Endothelial cell of umbilical vein (primary cell): ENCODE data around the gene DENND5A. TPM values are rescaled to one million over a fixed set of nuclear protein-coding genes. Genes with fewer than 3 reads are reported as not detected.
A peak's percentile ranks its signal among the peaks of the same experiment; 100 is the strongest.

Experiments
- BruUV-seq: library from RNA; stranded (reverse); fragments of 400-500 nt; replicated peaks from 2 replicates; lab custom pipeline; 2021; lab: Mats Ljungman, UMichigan
- CTCF ChIA-PET: fragments of 300-600, 350-600 bp; sonication (Branson Sonifier 250); formaldehyde crosslinking; loops from one replicate; lab custom pipeline; 2021; ENCODE audit warnings: antibody characterized with exemption, inconsistent platforms; lab: Charles Lee
- POLR2A ChIA-PET: fragments of 300-600, 350-600 bp; sonication (Branson Sonifier 250); formaldehyde crosslinking; loops from one replicate; lab custom pipeline; 2021; ENCODE audit warnings: antibody characterized with exemption, inconsistent platforms; lab: Charles Lee
- DNase-seq: peaks from one replicate; pipeline ENCODE4 v3.0.0-alpha.2; 2011; ENCODE audit warnings: low read depth, low spot score
- FAIRE-seq: peaks from 2 replicates; lab custom pipeline; 2011; peaks lifted over from hg19 to GRCh38; lab: Jason Lieb, UNC
- H2AFZ ChIP-seq: 2 replicates; pipeline ENCODE4 v1.6.0; 2012; ENCODE audit warnings: low read depth, low read length, control low read depth, inconsistent platforms
- H3K27ac ChIP-seq: 2 replicates; pipeline ENCODE4 v1.5.1; 2011; ENCODE audit warnings: low read depth, mild to moderate bottlenecking, control low read depth, low read length, moderate library complexity; ENCODE audit not compliant: insufficient read depth
- H3K27me3 ChIP-seq, 2 experiments: 2 replicates each; pipeline versions ENCODE4 v1.6.0 to v1.6.1; 2011; ENCODE audit warnings: low read length in 2 of 2, mixed read lengths in 1 of 2; ENCODE audit not compliant: control insufficient read depth in 2 of 2, insufficient read depth in 2 of 2
- H3K36me3 ChIP-seq, 2 experiments: 2 replicates in 1 of 2; 3 replicates in 1 of 2; pipeline ENCODE4 v1.5.1; 2011; ENCODE audit warnings: low read length in 2 of 2, mild to moderate bottlenecking in 1 of 2, moderate library complexity in 1 of 2; ENCODE audit not compliant: control insufficient read depth in 2 of 2, insufficient read depth in 2 of 2; ENCODE audit errors: extremely low read depth in 1 of 2
- H3K4me1 ChIP-seq: 3 replicates; pipeline ENCODE4 v1.5.1; 2011; ENCODE audit warnings: mild to moderate bottlenecking, low read length; ENCODE audit not compliant: control insufficient read depth, insufficient read depth; ENCODE audit errors: extremely low read depth
- H3K4me2 ChIP-seq: 2 replicates; pipeline ENCODE4 v1.6.1; 2011; ENCODE audit warnings: low read length, control low read depth, mixed read lengths; ENCODE audit not compliant: insufficient read depth
- H3K4me3 ChIP-seq, 3 experiments: fragments of 200-600 bp in 1 of 3; sonication (generic), shearing (Covaris generic) in 1 of 3; replicated peaks in 1 of 3; 2 replicates each; pipeline ENCODE4 v1.5.1; 2011 to 2016; ENCODE audit warnings: control low read depth in 3 of 3, low read length in 3 of 3, mild to moderate bottlenecking in 2 of 3, inconsistent platforms in 1 of 3, low read depth in 1 of 3, moderate library complexity in 1 of 3; ENCODE audit not compliant: insufficient read depth in 1 of 3
- H3K79me2 ChIP-seq: 2 replicates; pipeline ENCODE4 v1.6.0; 2012; ENCODE audit warnings: low read length, inconsistent platforms; ENCODE audit not compliant: control insufficient read depth, insufficient read depth
- H3K9ac ChIP-seq: replicated peaks from 2 replicates; pipeline ENCODE3; 2011; ENCODE audit warnings: low read length, control low read depth; ENCODE audit not compliant: insufficient read depth; ENCODE audit errors: extremely low read depth
- H3K9me1 ChIP-seq: replicated peaks from 3 replicates; pipeline ENCODE4 v1.6.0; 2011; ENCODE audit warnings: mild to moderate bottlenecking, low read length; ENCODE audit not compliant: control insufficient read depth, insufficient read depth; ENCODE audit errors: extremely low read depth
- H3K9me3 ChIP-seq: replicated peaks from 2 replicates; pipeline ENCODE4 v1.5.1; 2012; ENCODE audit warnings: low read length, inconsistent platforms; ENCODE audit not compliant: control insufficient read depth, insufficient read depth
- H4K20me1 ChIP-seq: replicated peaks from 2 replicates; pipeline ENCODE3; 2011; ENCODE audit warnings: mild to moderate bottlenecking, low read length; ENCODE audit not compliant: control insufficient read depth, insufficient read depth; ENCODE audit errors: extremely low read depth
- CTCF ChIP-seq, 2 donors: IDR thresholded peaks; 1 replicate in 1 of 2; 2 replicates in 1 of 2; pipeline ENCODE4 v1.5.1; 2011; ENCODE audit warnings: low read length in 2 of 2, mild to moderate bottlenecking in 2 of 2, moderate library complexity in 2 of 2, control low read depth in 1 of 2, inconsistent platforms in 1 of 2, low read depth in 1 of 2; ENCODE audit not compliant: insufficient read depth in 1 of 2; ENCODE audit errors: extremely low read depth in 1 of 2
- EZH2 ChIP-seq: IDR thresholded peaks from 2 replicates; pipeline ENCODE4 v1.6.1; 2012; ENCODE audit warnings: borderline replicate concordance, low read depth, mild to moderate bottlenecking, moderate library complexity, low read length, inconsistent platforms; ENCODE audit not compliant: severe bottlenecking
- FOS ChIP-seq: IDR thresholded peaks from 2 replicates; pipeline ENCODE4 v1.6.1; 2011; ENCODE audit warnings: mild to moderate bottlenecking, low read length, moderate library complexity, borderline replicate concordance; ENCODE audit not compliant: insufficient read depth
- GATA2 ChIP-seq: IDR thresholded peaks from 2 replicates; pipeline ENCODE4 v1.7.0; 2011; ENCODE audit warnings: low read depth, mild to moderate bottlenecking, moderate library complexity, mixed read lengths, low read length; ENCODE audit not compliant: insufficient read length, insufficient read depth
- JUN ChIP-seq: IDR thresholded peaks from 2 replicates; pipeline ENCODE4 v1.6.1; 2011; ENCODE audit warnings: borderline replicate concordance, low read depth; ENCODE audit not compliant: insufficient read length, insufficient read depth
- MYC ChIP-seq: IDR thresholded peaks from one replicate; pipeline ENCODE4 v1.6.1; 2011; ENCODE audit warnings: mild to moderate bottlenecking, low read depth, low read length
- POLR2A ChIP-seq: IDR thresholded peaks from 2 replicates; pipeline ENCODE4 v1.6.1; 2012; ENCODE audit warnings: low read depth, mild to moderate bottlenecking, control low read depth, low read length
- POLR2AphosphoS5 ChIP-seq: IDR thresholded peaks from 2 replicates; pipeline ENCODE4 v1.6.1; 2012; ENCODE audit warnings: low read depth, mild to moderate bottlenecking, control low read depth, low read length, moderate library complexity; ENCODE audit not compliant: insufficient read depth
- dilution Hi-C: fragments of 300-500 bp; cut with MboI; formaldehyde crosslinking; loops from one replicate; pipeline ENCODE4 v1.15.0; 2019; ENCODE audit warnings: low sequenced_read_pairs; ENCODE audit not compliant: extremely low pct_ligation_motif_present
- intact Hi-C: fragments of 100-400 bp; cut with micrococcal nuclease; formaldehyde crosslinking; loops from one replicate; pipeline ENCODE4 v1.10.0; 2022
- polyA plus RNA-seq, 4 experiments: library from polyadenylated mRNA; depleted of rRNA in 3 of 4; stranded (reverse) in 3 of 4; unstranded in 1 of 4; fragments of >200 nt; gene quantifications; 2 replicates each; pipeline versions ENCODE4 v1.2.1 to v1.2.3, GENCODE V29; 2011 to 2012; ENCODE audit warnings: missing spikeins in 1 of 4
- total RNA-seq: library from RNA; stranded (reverse); gene quantifications from 2 replicates; pipeline ENCODE4 v1.2.3, GENCODE V29; 2021
- TF ChIP-seq, protein P1 (sequence below): IDR thresholded peaks from 2 replicates; pipeline ENCODE4 v1.6.1; 2011; ENCODE audit not compliant: insufficient read depth, insufficient read length

DENND5A gene
- total and polyA plus RNA-seq, 2 donors (not counting 3 experiments of a cell fraction or from before 2014, with no cell fraction given) = 116 to 220 TPM

DNA sequence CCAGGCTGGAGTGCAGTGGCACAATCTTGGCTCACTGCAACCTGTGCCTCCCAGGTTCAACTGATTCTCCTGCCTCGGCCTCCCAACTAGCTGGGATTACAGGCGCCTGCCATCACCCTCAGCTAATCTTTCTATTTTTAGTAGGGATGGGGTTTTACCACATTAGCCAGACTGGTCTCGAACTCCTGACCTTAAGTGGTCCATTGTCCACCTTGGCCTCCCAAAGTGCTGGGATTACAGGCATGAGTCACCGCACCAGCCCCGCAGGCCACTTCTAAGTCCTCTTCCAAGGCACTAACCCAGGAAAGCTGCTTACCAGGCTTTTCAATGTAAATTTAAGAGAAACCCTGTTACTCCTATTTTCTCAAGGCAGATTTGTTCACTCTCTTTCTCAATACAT is 50.4 kb downstream of the DENND5A start:
- DNase-seq (no peak), FAIRE-seq (peak; percentile 44)
- CTCF ChIA-PET = interaction anchor here (1.0 to 1.4 kb wide), 2 partner anchors 15 to 259 kb away, joined by 3 read pairs; no protein-coding TSS in a partner anchor
- no peaks in the 10 kb centered on the region for H3K9me3 ChIP-seq
- H3K4me2 ChIP-seq = no peak overlapping the region
- no TSS peak for BruUV-seq
- no peaks in the 10 kb centered on the region for H3K36me3 ChIP-seq
- no peaks in the 10 kb centered on the region for H3K27me3 ChIP-seq
- peaks cover 19% of the 10 kb centered on the region for H4K20me1 ChIP-seq
- dilution Hi-C loops (no loop called here), intact Hi-C loops (no loop called here)
- H3K9ac ChIP-seq = no peak overlapping the region
- H3K79me2 ChIP-seq = peaks cover 93% of the 10 kb centered on the region
- H2AFZ ChIP-seq = no peak overlapping the region
- H3K4me3 ChIP-seq = no peak overlapping the region
- peaks cover 3% of the 10 kb centered on the region for H3K4me1 ChIP-seq
- POLR2A ChIA-PET = no interaction called here
- H3K27ac ChIP-seq = no peak overlapping the region
- peak; percentile 8 for TF ChIP-seq FOS
- no peak for TF ChIP-seq EZH2
- peaks cover 2% of the 10 kb centered on the region for H3K9me1 ChIP-seq

DNA sequence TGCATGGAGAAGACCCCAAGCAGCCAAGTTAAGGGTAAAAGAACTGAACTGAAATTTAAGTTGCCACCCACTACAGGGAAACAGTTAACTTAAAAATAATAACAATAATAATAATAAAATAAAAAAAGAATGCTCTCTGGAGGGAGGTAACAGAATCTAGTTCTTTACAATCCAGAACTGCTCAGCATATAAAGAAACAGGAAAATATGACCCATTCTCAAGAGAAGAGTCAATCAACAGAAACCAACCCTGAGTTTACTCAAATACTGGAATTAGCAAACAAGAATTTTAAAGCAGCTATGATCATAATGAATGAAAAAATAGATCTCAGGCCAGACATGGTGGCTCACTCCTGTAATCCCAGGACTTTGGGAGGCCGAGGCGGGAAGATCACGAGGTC is 53.8 kb downstream of the DENND5A start:
- H3K27me3 ChIP-seq = no peaks in the 10 kb centered on the region
- no peak overlapping the region for H3K27ac ChIP-seq
- peaks cover 91% of the 10 kb centered on the region for H3K79me2 ChIP-seq
- H3K9ac ChIP-seq = no peak overlapping the region
- no peak overlapping the region for H2AFZ ChIP-seq
- no peaks in the 10 kb centered on the region for H3K36me3 ChIP-seq
- TF ChIP-seq, protein P1, sequence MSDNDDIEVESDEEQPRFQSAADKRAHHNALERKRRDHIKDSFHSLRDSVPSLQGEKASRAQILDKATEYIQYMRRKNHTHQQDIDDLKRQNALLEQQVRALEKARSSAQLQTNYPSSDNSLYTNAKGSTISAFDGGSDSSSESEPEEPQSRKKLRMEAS = no peak
- TF ChIP-seq GATA2 (no peak), JUN (no peak), CTCF (IDR thresholded peaks at IDR 0.05; ENCODE audit: extremely low read depth in 1 of 2, insufficient read depth in 1 of 2, low read depth in 1 of 2, low read length in 2 of 2) (no peak), EZH2 (no peak), POLR2AphosphoS5 (no peak), FOS (no peak), MYC (no peak), POLR2A (no peak)
- ChIA-PET POLR2A (interaction anchor here (0.6 kb wide), 1 partner anchor 187 kb away, joined by 6 read pairs; no protein-coding TSS in a partner anchor), CTCF (no interaction called here)
- FAIRE-seq (no peak), DNase-seq (no peak)
- no peak overlapping the region for H3K4me2 ChIP-seq
- BruUV-seq = no TSS peak
- dilution Hi-C loops = no loop called here
- H3K9me1 ChIP-seq = peaks cover 2% of the 10 kb centered on the region
- H3K9me3 ChIP-seq = no peaks in the 10 kb centered on the region
- intact Hi-C loops = no loop called here
- peaks cover 12% of the 10 kb centered on the region for H4K20me1 ChIP-seq
- no peak overlapping the region for H3K4me3 ChIP-seq
- H3K4me1 ChIP-seq = no peaks in the 10 kb centered on the region
